HepG2 (cell line): Measurements from ENCODE around the gene GPR17. TPM values are rescaled to one million over a fixed set of nuclear protein-coding genes. Genes with fewer than 3 reads are reported as not detected.
A peak's percentile ranks its signal among the peaks of the same experiment; 100 is the strongest.

Experiments used
- EED ChIP-seq: sonication (generic); formaldehyde crosslinking; IDR thresholded peaks from 2 replicates; pipeline ENCODE4 v1.5.0; 2020; ENCODE audit warnings: mild to moderate bottlenecking, missing genetic modification reagents
- ELK4 ChIP-seq: sonication (generic); formaldehyde crosslinking; IDR thresholded peaks from 2 replicates; pipeline ENCODE4 v1.9.0; 2021; ENCODE audit warnings: missing genetic modification reagents, borderline replicate concordance
- GTF2F1 ChIP-seq: fragments of 150-350 bp; IDR thresholded peaks from 2 replicates; pipeline ENCODE4 v1.6.1; 2014; ENCODE audit warnings: low read length
- HMG20B ChIP-seq: conservative IDR thresholded peaks from 2 replicates; pipeline ENCODE4 v1.6.1; 2016; ENCODE audit warnings: missing genetic modification reagents, missing compliant biosample characterization
- HNF4A ChIP-seq: sonication (generic); formaldehyde crosslinking; IDR thresholded peaks from 2 replicates; pipeline ENCODE4 v1.4.0; 2020; ENCODE audit warnings: missing genetic modification reagents
- HOXA7 ChIP-seq: sonication (generic); formaldehyde crosslinking; IDR thresholded peaks from 2 replicates; pipeline ENCODE4 v1.8.1; 2022; ENCODE audit warnings: mild to moderate bottlenecking, missing genetic modification reagents, moderate library complexity
- KDM4B ChIP-seq: sonication (generic); formaldehyde crosslinking; IDR thresholded peaks from 2 replicates; pipeline ENCODE4 v1.4.0; 2020; ENCODE audit warnings: missing genetic modification reagents
- KLF11 ChIP-seq: IDR thresholded peaks from 2 replicates; pipeline ENCODE4 v1.6.1; 2016; ENCODE audit warnings: missing compliant biosample characterization
- MATR3 ChIP-seq: sonication (generic); formaldehyde crosslinking; IDR thresholded peaks from 2 replicates; pipeline ENCODE4 v1.4.0; 2020; ENCODE audit warnings: missing genetic modification reagents
- RFX1 ChIP-seq: fragments of 450-650 bp; IDR thresholded peaks from 2 replicates; pipeline ENCODE4 v1.6.1; 2017
- SALL2 ChIP-seq: sonication (generic); formaldehyde crosslinking; IDR thresholded peaks from 2 replicates; pipeline ENCODE4 v1.8.1; 2023; ENCODE audit warnings: mild to moderate bottlenecking, missing genetic modification reagents, inconsistent platforms
- SIN3A ChIP-seq: IDR thresholded peaks from 2 replicates; pipeline ENCODE4 v1.6.1; 2011; ENCODE audit warnings: low read depth, mild to moderate bottlenecking, control low read depth, low read length, borderline replicate concordance
- SMYD3 ChIP-seq: sonication (generic); formaldehyde crosslinking; IDR thresholded peaks from 2 replicates; pipeline ENCODE4 v1.8.1; 2023; ENCODE audit warnings: mild to moderate bottlenecking, missing genetic modification reagents
- TCF7 ChIP-seq: sonication (generic); IDR thresholded peaks from 2 replicates; pipeline ENCODE4 v1.6.1; 2016; ENCODE audit warnings: antibody characterized with exemption, low read depth
- ZBTB39 ChIP-seq: sonication (generic); formaldehyde crosslinking; IDR thresholded peaks from 2 replicates; pipeline ENCODE4 v1.5.0; 2020; ENCODE audit warnings: missing genetic modification reagents
- ZMAT5 ChIP-seq: sonication (generic); formaldehyde crosslinking; IDR thresholded peaks from 2 replicates; pipeline ENCODE4 v1.5.0; 2020; ENCODE audit warnings: mild to moderate bottlenecking, low read depth, missing genetic modification reagents, borderline replicate concordance
- ZNF121 ChIP-seq: sonication (generic); formaldehyde crosslinking; IDR thresholded peaks from 2 replicates; pipeline ENCODE4 v1.5.0; 2020; ENCODE audit warnings: mild to moderate bottlenecking, missing genetic modification reagents
- ZNF234 ChIP-seq: sonication (generic); formaldehyde crosslinking; conservative IDR thresholded peaks from 2 replicates; pipeline ENCODE4 v1.5.1; 2020; ENCODE audit warnings: mild to moderate bottlenecking, missing genetic modification reagents
- ZNF432 ChIP-seq: sonication (generic); formaldehyde crosslinking; IDR thresholded peaks from 2 replicates; pipeline ENCODE4 v1.5.0; 2020; ENCODE audit warnings: missing genetic modification reagents, mild to moderate bottlenecking, borderline replicate concordance
- ZNF562 ChIP-seq: sonication (generic); formaldehyde crosslinking; IDR thresholded peaks from 2 replicates; pipeline ENCODE4 v1.8.0; 2022; ENCODE audit warnings: missing genetic modification reagents, borderline replicate concordance
- ZNF589 ChIP-seq: sonication (generic); formaldehyde crosslinking; conservative IDR thresholded peaks from 2 replicates; pipeline ENCODE4 v1.8.0; 2022; ENCODE audit warnings: mild to moderate bottlenecking, moderate library complexity, missing genetic modification reagents
- ZNF597 ChIP-seq: sonication (generic); formaldehyde crosslinking; IDR thresholded peaks from 2 replicates; pipeline ENCODE4 v1.5.0; 2020; ENCODE audit warnings: missing genetic modification reagents
- ZNF747 ChIP-seq: sonication (generic); formaldehyde crosslinking; IDR thresholded peaks from 2 replicates; pipeline ENCODE4 v1.8.1; 2023; ENCODE audit warnings: missing genetic modification reagents, mild to moderate bottlenecking, borderline replicate concordance
- ZZZ3 ChIP-seq: sonication (generic); formaldehyde crosslinking; IDR thresholded peaks from 2 replicates; pipeline ENCODE4 v1.4.0; 2020; ENCODE audit warnings: missing genetic modification reagents, mild to moderate bottlenecking, borderline replicate concordance
- polyA plus RNA-seq, 8 experiments: library from polyadenylated mRNA; depleted of rRNA in 3 of 8; stranded (reverse) in 7 of 8; unstranded in 1 of 8; fragments of >200 nt; fragmentation: Illumina TruSeq in 4 of 8; extraction: Trizol in 4 of 8; gene quantifications; 2 replicates each; pipeline versions ENCODE4 v1.2.1 to v1.2.3, GENCODE V29; 2011 to 2016; ENCODE audit warnings: low read depth in 4 of 8, missing spikeins in 1 of 8, mixed read lengths in 1 of 8; ENCODE audit not compliant: insufficient read depth in 1 of 8
- total RNA-seq, 5 experiments: library from RNA; depleted of rRNA; stranded (reverse); fragments of >200 nt; fragmentation: Illumina TruSeq; extraction: Trizol; gene quantifications; 2 replicates each; pipeline ENCODE4 v1.2.3, GENCODE V29; 2016; ENCODE audit warnings: low read depth in 1 of 5
- TF ChIP-seq, protein P1 (sequence below): sonication (generic); formaldehyde crosslinking; IDR thresholded peaks from 2 replicates; pipeline ENCODE4 v1.4.0; 2020; ENCODE audit warnings: mild to moderate bottlenecking, missing genetic modification reagents, borderline replicate concordance

GPR17 gene
- total and polyA plus RNA-seq, 2 of the 13 experiments (the other 11 are each of a cell fraction or from before 2014, with no cell fraction given) = not detected

GRCh38 chr2:127701651-127702394 is 55.9 kb downstream of the GPR17 start (continued):
- no peak for TF ChIP-seq MATR3
- no peak for TF ChIP-seq GTF2F1
- TF ChIP-seq, protein P1, sequence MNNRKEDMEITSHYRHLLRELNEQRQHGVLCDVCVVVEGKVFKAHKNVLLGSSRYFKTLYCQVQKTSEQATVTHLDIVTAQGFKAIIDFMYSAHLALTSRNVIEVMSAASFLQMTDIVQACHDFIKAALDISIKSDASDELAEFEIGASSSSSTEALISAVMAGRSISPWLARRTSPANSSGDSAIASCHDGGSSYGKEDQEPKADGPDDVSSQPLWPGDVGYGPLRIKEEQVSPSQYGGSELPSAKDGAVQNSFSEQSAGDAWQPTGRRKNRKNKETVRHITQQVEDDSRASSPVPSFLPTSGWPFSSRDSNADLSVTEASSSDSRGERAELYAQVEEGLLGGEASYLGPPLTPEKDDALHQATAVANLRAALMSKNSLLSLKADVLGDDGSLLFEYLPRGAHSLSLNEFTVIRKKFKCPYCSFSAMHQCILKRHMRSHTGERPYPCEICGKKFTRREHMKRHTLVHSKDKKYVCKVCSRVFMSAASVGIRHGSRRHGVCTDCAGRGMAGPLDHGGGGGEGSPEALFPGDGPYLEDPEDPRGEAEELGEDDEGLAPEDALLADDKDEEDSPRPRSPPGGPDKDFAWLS (CRISPR knock-in tag) = no peak
- no peak for TF ChIP-seq HOXA7 (CRISPR knock-in tag)
- no peak for TF ChIP-seq KDM4B
- 0 out of 2 replicates have a peak, but pooled peaks have one; percentile 65 for TF ChIP-seq ZNF589 (CRISPR knock-in tag)
- peak; percentile 41; the same call in 1 of the 2 replicates for TF ChIP-seq ELK4
- TF ChIP-seq ZNF234 (CRISPR knock-in tag) = no peak
- no peak; the same call in 1 of the 2 replicates for TF ChIP-seq HMG20B
- TF ChIP-seq ZBTB39 (CRISPR knock-in tag) = no peak
- TF ChIP-seq ZNF597 (CRISPR knock-in tag) = no peak; the same call in 1 of the 2 replicates
- TF ChIP-seq ZMAT5 (CRISPR knock-in tag) = no peak
- no peak for TF ChIP-seq TCF7
- TF ChIP-seq HNF4A (CRISPR knock-in tag) = peak; percentile 35
- no peak; the same call in 1 of the 2 replicates for TF ChIP-seq SMYD3 (CRISPR knock-in tag)
- TF ChIP-seq ZNF747 (CRISPR knock-in tag) = peak; percentile 57; the same call in 1 of the 2 replicates
- no peak; the same call in 1 of the 2 replicates for TF ChIP-seq KLF11 (CRISPR knock-in tag)
- TF ChIP-seq SALL2 (CRISPR knock-in tag) = peak; percentile 92
- TF ChIP-seq ZNF121 (CRISPR knock-in tag) = 0 out of 2 replicates have a peak, but pooled peaks have one; percentile 7
- no peak; the same call in 1 of the 2 replicates for TF ChIP-seq ZNF562 (CRISPR knock-in tag)
- no peak for TF ChIP-seq RFX1
- no peak for TF ChIP-seq ZZZ3 (CRISPR knock-in tag)
- TF ChIP-seq EED (CRISPR knock-in tag) = peak; percentile 96
- no peak for TF ChIP-seq ZNF432
- TF ChIP-seq SIN3A = 0 out of 2 replicates have a peak, but pooled peaks have one; percentile 21
